CD14-positive monocyte (primary cell): ENCODE data around the gene PAPPA2. TPM values are rescaled to one million over a fixed set of nuclear protein-coding genes. Genes with fewer than 3 reads are reported as not detected.

Experiments used
- DNase-seq, 3 donors: peaks; one replicate each; pipeline ENCODE4 v3.0.0-alpha.2; 2011 to 2022
- H2AFZ ChIP-seq: 2 replicates; pipeline ENCODE4 v1.6.0; 2012; ENCODE audit warnings: mild to moderate bottlenecking, low read depth, low read length, inconsistent platforms; ENCODE audit not compliant: insufficient read depth, poor library complexity, severe bottlenecking
- H3K27ac ChIP-seq, 2 donors: 1 replicate in 1 of 2; 2 replicates in 1 of 2; pipeline ENCODE4 v1.5.1; 2012 to 2013; ENCODE audit warnings: low read length in 2 of 2, control low read depth in 1 of 2, inconsistent platforms in 1 of 2, low read depth in 1 of 2, mild to moderate bottlenecking in 1 of 2
- H3K27me3 ChIP-seq, 2 donors: one replicate each; pipeline versions ENCODE4 v1.6.0 to v1.6.1; 2011 to 2013; ENCODE audit warnings: low read length in 2 of 2; ENCODE audit not compliant: control insufficient read depth in 2 of 2, insufficient read depth in 2 of 2
- H3K36me3 ChIP-seq, 2 donors: replicated peaks in 1 of 2; 1 replicate in 1 of 2; 2 replicates in 1 of 2; pipeline versions ENCODE4 v1.5.1 to v1.6.1; 2012 to 2013; ENCODE audit warnings: low read length in 2 of 2, control low read depth in 1 of 2, inconsistent platforms in 1 of 2, mild to moderate bottlenecking in 1 of 2; ENCODE audit not compliant: insufficient read depth in 2 of 2, control insufficient read depth in 1 of 2
- H3K4me1 ChIP-seq, 2 donors: 1 replicate in 1 of 2; 2 replicates in 1 of 2; pipeline versions ENCODE4 v1.5.1 to v1.6.1; 2012 to 2013; ENCODE audit warnings: low read length in 2 of 2, control low read depth in 1 of 2, inconsistent platforms in 1 of 2, mild to moderate bottlenecking in 1 of 2, moderate library complexity in 1 of 2; ENCODE audit not compliant: insufficient read depth in 2 of 2, control insufficient read depth in 1 of 2
- H3K4me2 ChIP-seq: replicated peaks from 2 replicates; pipeline ENCODE3; 2012; ENCODE audit warnings: low read length, moderate library complexity, mild to moderate bottlenecking; ENCODE audit not compliant: poor library complexity, severe bottlenecking; ENCODE audit errors: extremely low read depth
- H3K4me3 ChIP-seq, 3 experiments: fragments of 200-600 bp in 1 of 3; sonication (generic) in 1 of 3; replicated peaks in 1 of 3; 1 replicate in 2 of 3; 2 replicates in 1 of 3; pipeline ENCODE4 v1.5.1; 2011 to 2013; ENCODE audit warnings: low read length in 3 of 3, mild to moderate bottlenecking in 3 of 3, control low read depth in 2 of 3, low read depth in 2 of 3, inconsistent platforms in 1 of 3, moderate library complexity in 1 of 3
- H3K79me2 ChIP-seq: 2 replicates; pipeline ENCODE4 v1.6.0; 2012; ENCODE audit warnings: mild to moderate bottlenecking, control low read depth, inconsistent platforms, low read length, moderate library complexity; ENCODE audit not compliant: insufficient read depth
- H3K9ac ChIP-seq: 2 replicates; pipeline ENCODE4 v1.6.0; 2017; ENCODE audit warnings: low read length, mild to moderate bottlenecking; ENCODE audit not compliant: insufficient read depth, poor library complexity, severe bottlenecking
- H3K9me3 ChIP-seq, 2 donors: replicated peaks in 1 of 2; 1 replicate in 1 of 2; 2 replicates in 1 of 2; pipeline versions ENCODE4 v1.5.1 to v1.6.1; 2012 to 2013; ENCODE audit warnings: low read length in 2 of 2, control low read depth in 1 of 2; ENCODE audit not compliant: control insufficient read depth in 1 of 2, insufficient read depth in 1 of 2
- H4K20me1 ChIP-seq: 2 replicates; pipeline ENCODE4 v1.6.0; 2012; ENCODE audit warnings: mild to moderate bottlenecking, low read length, control low read depth, moderate library complexity; ENCODE audit not compliant: insufficient read depth
- H3K27ac Mint-ChIP-seq, 7 donors: one replicate each; pipeline ENCODE4 v1.8.0; 2020; ENCODE audit warnings: mild to moderate bottlenecking in 7 of 7, mixed read lengths in 7 of 7, moderate library complexity in 6 of 7, inconsistent platforms in 2 of 7
- H3K27me3 Mint-ChIP-seq, 3 donors: one replicate each; pipeline ENCODE4 v1.8.0; 2021 to 2022; ENCODE audit warnings: low read depth in 3 of 3, mild to moderate bottlenecking in 3 of 3, mixed read lengths in 3 of 3, moderate library complexity in 3 of 3, inconsistent platforms in 1 of 3
- H3K36me3 Mint-ChIP-seq, 2 donors: one replicate each; pipeline ENCODE4 v1.8.0; 2020; ENCODE audit warnings: mixed read lengths in 2 of 2, inconsistent platforms in 1 of 2, mild to moderate bottlenecking in 1 of 2
- H3K4me1 Mint-ChIP-seq: one replicate; pipeline ENCODE4 v1.8.0; 2020; ENCODE audit warnings: mild to moderate bottlenecking, mixed read lengths
- H3K4me3 Mint-ChIP-seq, 2 donors: one replicate each; pipeline ENCODE4 v1.8.0; 2020; ENCODE audit warnings: mild to moderate bottlenecking in 2 of 2, mixed read lengths in 2 of 2, moderate library complexity in 1 of 2
- H3K9me3 Mint-ChIP-seq, 7 donors: one replicate each; pipeline ENCODE4 v1.8.0; 2020 to 2022; ENCODE audit warnings: mixed read lengths in 7 of 7, mild to moderate bottlenecking in 6 of 7, moderate library complexity in 6 of 7, inconsistent platforms in 2 of 7
- CTCF ChIP-seq: fragments of 200-600 bp; IDR thresholded peaks from one replicate; pipeline ENCODE4 v1.8.0; 2022; ENCODE audit warnings: antibody characterized with exemption, mild to moderate bottlenecking
- WGBS: methylation state at CpG from one replicate; pipeline ENCODE4 v1.1.5; 2013; ENCODE audit warnings: missing lambda C conversion rate; ENCODE audit not compliant: insufficient coverage; 5-methylcytosine and 5-hydroxymethylcytosine counted together
- intact Hi-C, 2 donors: fragments of 100-400 bp; cut with micrococcal nuclease; formaldehyde crosslinking; loops; one replicate each; pipeline versions ENCODE4 v1.15.0 to v1.15.1; 2023
- polyA plus RNA-seq, 3 donors: library from polyadenylated mRNA; depleted of rRNA in 1 of 3; unstranded in 2 of 3; stranded (reverse) in 1 of 3; fragments of 300-500 nt in 2 of 3; fragments of >200 nt in 1 of 3; fragmentation: Illumina TruSeq in 2 of 3; gene quantifications; 1 replicate in 2 of 3; 2 replicates in 1 of 3; pipeline ENCODE4 v1.2.3, GENCODE V29; 2012 to 2021

The PAPPA2 gene
- polyA plus RNA-seq, 3 donors, result not detected

- Histone ChIP-seq H3K27me3 (no peaks in the 10 kb centered on the region), H3K4me3 (no peak overlapping the region), H3K9ac (no peak overlapping the region), H2AFZ (no peak overlapping the region), H3K27ac (no peak overlapping the region), H3K4me1 (no peaks in the 10 kb centered on the region), H3K79me2 (no peaks in the 10 kb centered on the region), H3K9me3 (no peaks in the 10 kb centered on the region), H4K20me1 (no peaks in the 10 kb centered on the region), H3K36me3 (no peaks in the 10 kb centered on the region), H3K4me2 (no peak overlapping the region)
- DNase-seq, result no peak
- no peak for TF ChIP-seq CTCF
- H3K27ac Mint-ChIP-seq, result no peak overlapping the region
- no peaks in the 10 kb centered on the region for H3K4me1 Mint-ChIP-seq
- intact Hi-C loops, result no loop called here
- peaks cover 0 to 2% (median 0%) of the 10 kb centered on the region in 7 donors for H3K9me3 Mint-ChIP-seq
- no peaks in the 10 kb centered on the region for H3K27me3 Mint-ChIP-seq
- H3K4me3 Mint-ChIP-seq, result no peak overlapping the region
- H3K36me3 Mint-ChIP-seq, result no peaks in the 10 kb centered on the region
Measured at GRCh38 chr1:176617881-176618280, 154.9 kb downstream of the PAPPA2 start.

- Histone ChIP-seq H4K20me1 (no peaks in the 10 kb centered on the region), H3K27ac (no peak overlapping the region), H3K36me3 (no peaks in the 10 kb centered on the region), H3K9ac (no peak overlapping the region), H3K27me3 (no peaks in the 10 kb centered on the region), H2AFZ (no peak overlapping the region), H3K79me2 (no peaks in the 10 kb centered on the region), H3K4me2 (no peak overlapping the region), H3K4me3 (no peak overlapping the region), H3K9me3 (no peaks in the 10 kb centered on the region), H3K4me1 (no peaks in the 10 kb centered on the region)
- Mint-ChIP-seq H3K4me1 (no peaks in the 10 kb centered on the region), H3K36me3 (no peaks in the 10 kb centered on the region), H3K27me3 (peaks cover 0 to 2% (median 0%) of the 10 kb centered on the region in 3 donors), H3K27ac (no peak overlapping the region), H3K4me3 (no peak overlapping the region), H3K9me3 (peaks cover 0 to 6% (median 3%) of the 10 kb centered on the region in 7 donors)
- 83% methylated on average over 1 of the region's 1 CpG for WGBS
- intact Hi-C loops, result no loop called here
- no peak for DNase-seq
- TF ChIP-seq CTCF, result no peak
Measured at GRCh38 chr1:176619261-176619660, 156.3 kb downstream of the PAPPA2 start.
